ENCODE data around the gene DNAAF1.

The DNAAF1 gene

GRCh38 chr16:84124257-84125073 lies 20.6 kb upstream of the DNAAF1 start:
- DNase-seq (ENCODE audit: low spot score) = no peak

GRCh38 chr16:84131117-84131516 lies 14.0 kb upstream of the DNAAF1 start:
- no peak for DNase-seq (ENCODE audit: low spot score)

GRCh38 chr16:84132527-84133285 lies 12.4 kb upstream of the DNAAF1 start:
- DNase-seq (ENCODE audit: low spot score) = no peak

GRCh38 chr16:84136331-84137125 lies 8.6 kb upstream of the DNAAF1 start:
- no peak for DNase-seq (ENCODE audit: low spot score)

GRCh38 chr16:84137287-84137686 lies 7.8 kb upstream of the DNAAF1 start:
- DNase-seq (ENCODE audit: low spot score) = no peak

GRCh38 chr16:84137769-84138357 lies 7.2 kb upstream of the DNAAF1 start:
- no peak for DNase-seq (ENCODE audit: low spot score)

GRCh38 chr16:84138500-84138823 lies 6.6 kb upstream of the DNAAF1 start:
- no peak for DNase-seq (ENCODE audit: low spot score)

GRCh38 chr16:84138824-84139627 lies 6.1 kb upstream of the DNAAF1 start:
- DNase-seq (ENCODE audit: low spot score) = no peak

- no peak for DNase-seq (ENCODE audit: low spot score)
These were observed 5.4 kb upstream of the DNAAF1 start for GRCh38 chr16:84139628-84140258.

GRCh38 chr16:84141143-84141670 lies 3.9 kb upstream of the DNAAF1 start:
- DNase-seq (ENCODE audit: low spot score) = no peak

- no peak for DNase-seq (ENCODE audit: low spot score)
These were observed 2.0 kb upstream of the DNAAF1 start for GRCh38 chr16:84143081-84143480.

GRCh38 chr16:84143784-84144199 lies 1.3 kb upstream of the DNAAF1 start:
- DNase-seq (ENCODE audit: low spot score) = no peak

GRCh38 chr16:84144209-84144858 lies 774 bp upstream of the DNAAF1 start:
- DNase-seq (ENCODE audit: low spot score) = peak; percentile 58

GRCh38 chr16:84150926-84151325 lies 5.8 kb downstream of the DNAAF1 start:
- no peak for DNase-seq (ENCODE audit: low spot score)

- DNase-seq (ENCODE audit: low spot score) = no peak
These were observed 8.6 kb downstream of the DNAAF1 start for GRCh38 chr16:84153660-84154214.

- DNase-seq (ENCODE audit: low spot score) = no peak
These were observed 10.1 kb downstream of the DNAAF1 start for GRCh38 chr16:84155226-84155625.

GRCh38 chr16:84155771-84156170 lies 10.7 kb downstream of the DNAAF1 start:
- DNase-seq (ENCODE audit: low spot score) = no peak

GRCh38 chr16:84156342-84156784 lies 11.3 kb downstream of the DNAAF1 start:
- DNase-seq (ENCODE audit: low spot score) = peak; percentile 50

- no peak for DNase-seq (ENCODE audit: low spot score)
These were observed 13.9 kb downstream of the DNAAF1 start for GRCh38 chr16:84159007-84159406.

- DNase-seq (ENCODE audit: low spot score) = no peak
These were observed 14.7 kb downstream of the DNAAF1 start for GRCh38 chr16:84159800-84160199.
